Duodenal mucosa (tissue), 2 donors: ENCODE results near the gene FGD4.

Source experiments
- H3K27ac ChIP-seq: one replicate; pipeline ENCODE4 v1.7.0; 2013; ENCODE audit warnings: low read depth, low read length
- H3K27me3 ChIP-seq, 2 donors: one replicate each; pipeline ENCODE4 v1.7.0; 2013; ENCODE audit warnings: low read length in 2 of 2, control low read depth in 1 of 2; ENCODE audit not compliant: insufficient read depth in 2 of 2, control insufficient read depth in 1 of 2
- H3K36me3 ChIP-seq, 2 donors: one replicate each; pipeline ENCODE4 v1.7.0; 2013; ENCODE audit warnings: low read length in 2 of 2, control low read depth in 1 of 2; ENCODE audit not compliant: insufficient read depth in 2 of 2, control insufficient read depth in 1 of 2
- H3K4me1 ChIP-seq, 2 donors: one replicate each; pipeline ENCODE4 v1.7.0; 2013; ENCODE audit warnings: low read length in 2 of 2, control low read depth in 1 of 2; ENCODE audit not compliant: insufficient read depth in 2 of 2, control insufficient read depth in 1 of 2
- H3K4me3 ChIP-seq, 2 donors: one replicate each; pipeline ENCODE4 v1.7.0; 2013; ENCODE audit warnings: low read length in 2 of 2, low read depth in 1 of 2
- H3K9ac ChIP-seq, 2 donors: one replicate each; pipeline ENCODE4 v1.7.0; 2013; ENCODE audit warnings: low read length in 2 of 2, low read depth in 1 of 2
- H3K9me3 ChIP-seq, 2 donors: one replicate each; pipeline ENCODE4 v1.7.0; 2013; ENCODE audit warnings: low read length in 2 of 2, control low read depth in 1 of 2; ENCODE audit not compliant: control insufficient read depth in 1 of 2

Gene FGD4

DNA sequence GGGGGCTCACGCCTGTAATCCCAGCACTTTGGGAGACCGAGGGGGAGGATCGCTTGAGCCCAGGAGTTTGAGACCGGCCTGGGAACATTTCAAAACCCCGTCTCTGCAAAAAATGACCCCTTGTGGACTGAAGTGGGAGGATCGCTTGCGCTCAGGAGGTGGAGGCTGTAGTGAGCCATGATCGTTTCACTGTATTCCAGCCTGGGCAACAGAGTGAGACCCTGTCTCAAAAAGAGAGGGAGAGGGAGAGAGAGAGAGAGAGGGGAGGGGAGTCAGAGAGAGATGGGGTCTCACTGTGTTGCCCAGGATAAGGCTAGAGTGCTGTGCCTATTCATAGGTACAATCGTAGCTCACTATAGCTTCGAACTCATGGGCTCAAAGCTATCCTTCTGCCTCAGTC is 2.8 kb downstream of the FGD4 start:
- H3K9ac ChIP-seq, result no peak overlapping the region
- peaks cover 0 to 3% of the 10 kb centered on the region in 2 donors for H3K27me3 ChIP-seq
- H3K9me3 ChIP-seq, result no peaks in the 10 kb centered on the region
- H3K4me1 ChIP-seq, result peaks cover 14 to 17% of the 10 kb centered on the region in 2 donors
- no peak overlapping the region for H3K27ac ChIP-seq
- peak overlapping the region; percentile 17 to 40 for H3K4me3 ChIP-seq
- H3K36me3 ChIP-seq, result no peaks in the 10 kb centered on the region

DNA sequence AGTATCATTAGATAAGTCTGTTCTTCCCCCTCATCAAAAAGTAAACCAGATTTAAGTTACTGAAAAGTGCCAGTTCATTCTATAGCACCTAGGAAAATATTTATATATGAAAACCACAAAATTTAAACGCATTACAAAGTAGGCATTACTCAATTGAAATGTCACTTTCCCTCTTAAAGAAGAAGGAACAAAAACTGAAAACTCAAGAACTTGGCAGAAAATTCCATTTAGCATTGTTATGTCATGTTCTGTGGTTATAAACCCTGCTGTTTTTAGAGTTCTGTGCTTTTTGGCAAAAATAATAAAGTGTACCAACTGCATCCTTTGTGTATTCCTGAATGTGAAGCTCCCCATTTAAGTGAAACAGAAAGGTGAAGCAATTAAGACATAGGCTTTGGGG is 3.6 kb downstream of the FGD4 start:
- H3K27me3 ChIP-seq, result peaks cover 0 to 3% of the 10 kb centered on the region in 2 donors
- no peak overlapping the region for H3K4me3 ChIP-seq
- H3K9ac ChIP-seq, result no peak overlapping the region
- no peaks in the 10 kb centered on the region for H3K36me3 ChIP-seq
- no peak overlapping the region for H3K27ac ChIP-seq
- H3K9me3 ChIP-seq, result no peaks in the 10 kb centered on the region
- H3K4me1 ChIP-seq, result peaks cover 14 to 17% of the 10 kb centered on the region in 2 donors

GRCh38 chr12:32407795-32408194 is 8.4 kb downstream of the FGD4 start:
- H3K36me3 ChIP-seq, result peaks cover 0 to 5% of the 10 kb centered on the region in 2 donors
- H3K9me3 ChIP-seq, result no peaks in the 10 kb centered on the region
- H3K4me1 ChIP-seq, result peaks cover 0 to 9% of the 10 kb centered on the region in 2 donors
- no peaks in the 10 kb centered on the region for H3K27me3 ChIP-seq
- no peak overlapping the region for H3K27ac ChIP-seq
- no peak overlapping the region for H3K9ac ChIP-seq
- no peak overlapping the region for H3K4me3 ChIP-seq

DNA sequence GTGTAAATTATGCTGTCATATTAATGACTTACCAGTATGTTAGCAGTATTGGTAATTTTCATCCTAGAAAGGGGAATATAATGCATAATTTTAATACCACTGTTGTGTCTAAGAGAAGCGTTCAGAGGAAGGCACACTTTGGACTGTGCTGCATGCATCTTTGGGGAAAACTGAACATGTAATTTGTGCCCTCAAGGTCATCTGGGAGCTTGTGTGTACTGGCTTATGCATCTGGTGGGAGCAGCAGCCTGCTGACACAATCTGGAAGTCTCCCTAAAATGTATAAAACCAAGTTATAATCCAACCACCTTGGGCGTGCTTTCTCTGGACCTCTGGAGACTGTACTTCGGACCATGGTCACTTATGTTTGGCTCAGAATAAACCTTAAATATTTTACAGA is 14.1 kb downstream of the FGD4 start:
- Histone ChIP-seq H3K9ac (no peak overlapping the region), H3K36me3 (peaks cover 0 to 3% of the 10 kb centered on the region in 2 donors), H3K4me3 (no peak overlapping the region), H3K4me1 (peaks cover 0 to 4% of the 10 kb centered on the region in 2 donors), H3K27ac (no peak overlapping the region), H3K9me3 (no peaks in the 10 kb centered on the region), H3K27me3 (no peaks in the 10 kb centered on the region)

- Histone ChIP-seq H3K4me1 (peaks cover 5 to 8% of the 10 kb centered on the region in 2 donors), H3K27ac (no peak overlapping the region), H3K9me3 (no peaks in the 10 kb centered on the region), H3K9ac (no peak overlapping the region), H3K4me3 (no peak overlapping the region), H3K27me3 (no peaks in the 10 kb centered on the region), H3K36me3 (no peaks in the 10 kb centered on the region)
Measured at GRCh38 chr12:32418221-32418620, 18.9 kb downstream of the FGD4 start.

DNA sequence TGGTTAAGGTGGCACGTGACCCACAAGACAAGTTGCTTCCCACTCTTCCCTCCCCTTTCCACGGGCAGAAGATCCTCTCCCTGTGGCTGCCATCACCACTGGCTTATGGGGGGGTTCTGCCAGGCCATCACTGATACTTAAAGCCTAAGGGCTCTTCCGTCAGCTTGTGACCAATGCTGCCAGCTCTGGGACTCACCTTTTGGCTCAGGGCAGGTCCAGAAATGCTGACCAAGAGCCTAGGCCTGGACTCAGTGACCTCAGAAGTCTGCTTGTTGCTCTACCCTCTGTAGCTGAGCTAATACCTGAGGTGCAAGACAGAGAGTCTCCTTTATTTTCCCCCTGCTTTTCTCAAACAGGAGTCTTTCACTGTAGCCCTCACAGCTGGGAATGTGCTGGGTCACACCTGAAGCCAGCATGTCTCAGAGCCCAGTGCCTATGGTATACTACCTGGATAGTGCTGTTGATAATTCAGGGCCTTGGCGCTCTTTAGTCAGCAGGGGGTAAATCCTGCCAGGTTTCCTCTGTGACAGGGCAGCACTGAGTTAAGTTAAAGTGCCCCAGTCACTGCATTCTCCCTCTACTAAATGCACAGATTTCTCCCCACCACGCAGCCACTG is 19.7 kb downstream of the FGD4 start:
- Histone ChIP-seq H3K9ac (no peak overlapping the region), H3K27ac (no peak overlapping the region), H3K27me3 (no peaks in the 10 kb centered on the region), H3K4me3 (no peak overlapping the region), H3K36me3 (no peaks in the 10 kb centered on the region), H3K4me1 (peaks cover 5% of the 10 kb centered on the region in 2 donors), H3K9me3 (no peaks in the 10 kb centered on the region)

DNA sequence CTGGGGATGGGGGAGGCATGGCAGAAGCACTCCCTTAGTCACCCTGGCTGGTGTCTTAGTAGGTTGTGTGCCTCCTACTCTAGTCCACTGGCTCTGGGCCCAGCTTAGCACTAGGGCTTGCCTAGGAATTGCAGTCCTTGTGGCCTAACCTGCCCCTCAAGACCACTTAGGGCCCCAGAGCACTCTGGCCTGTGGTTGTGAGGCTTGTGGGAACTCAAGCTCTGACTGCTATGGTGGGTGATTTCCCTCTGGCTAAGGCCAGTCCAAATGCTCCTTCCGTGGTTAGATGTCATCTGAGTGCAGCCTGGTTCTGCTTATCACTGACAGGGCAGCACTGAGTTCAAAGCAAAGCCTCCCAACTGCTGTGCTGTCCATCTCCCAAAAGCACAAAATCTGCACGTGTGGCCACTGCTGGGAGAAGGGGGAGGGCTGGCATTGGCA is 20.2 kb downstream of the FGD4 start:
- H3K9ac ChIP-seq, result no peak overlapping the region
- H3K27ac ChIP-seq, result no peak overlapping the region
- no peaks in the 10 kb centered on the region for H3K36me3 ChIP-seq
- H3K27me3 ChIP-seq, result no peaks in the 10 kb centered on the region
- H3K4me1 ChIP-seq, result peaks cover 5% of the 10 kb centered on the region in 2 donors
- no peaks in the 10 kb centered on the region for H3K9me3 ChIP-seq
- no peak overlapping the region for H3K4me3 ChIP-seq

GRCh38 chr12:32420356-32420755 is 21.0 kb downstream of the FGD4 start:
- no peaks in the 10 kb centered on the region for H3K36me3 ChIP-seq
- no peak overlapping the region for H3K4me3 ChIP-seq
- no peak overlapping the region for H3K9ac ChIP-seq
- no peaks in the 10 kb centered on the region for H3K9me3 ChIP-seq
- no peaks in the 10 kb centered on the region for H3K27me3 ChIP-seq
- no peak overlapping the region for H3K27ac ChIP-seq
- peaks cover 5% of the 10 kb centered on the region in 2 donors for H3K4me1 ChIP-seq

DNA sequence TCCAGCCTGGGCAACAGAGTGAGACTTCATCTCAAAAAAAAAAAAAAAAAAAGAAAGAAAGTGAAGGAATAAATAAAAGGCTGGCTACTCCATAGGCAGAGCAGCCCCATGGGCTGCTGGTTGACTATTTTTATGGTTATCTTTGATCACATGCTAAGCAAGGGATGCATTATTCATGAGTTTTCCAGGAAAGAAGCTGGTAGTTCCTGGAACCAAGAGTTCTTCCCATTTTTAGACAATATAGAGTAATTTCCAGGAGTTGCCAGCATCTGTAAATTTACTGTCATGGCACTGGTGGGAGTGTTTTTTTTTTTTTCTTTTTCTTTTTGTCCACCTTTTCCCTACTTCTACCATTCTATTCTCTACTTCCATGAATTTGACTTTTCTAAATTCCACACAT is 24.2 kb downstream of the FGD4 start:
- Histone ChIP-seq H3K27ac (no peak overlapping the region), H3K4me3 (no peak overlapping the region)

GRCh38 chr12:32431025-32431424 is 31.7 kb downstream of the FGD4 start:
- Histone ChIP-seq H3K36me3 (peaks cover 0 to 7% of the 10 kb centered on the region in 2 donors), H3K4me1 (no peaks in the 10 kb centered on the region), H3K27ac (no peak overlapping the region), H3K9ac (no peak overlapping the region), H3K27me3 (no peaks in the 10 kb centered on the region), H3K4me3 (no peak overlapping the region), H3K9me3 (peaks cover 0 to 5% of the 10 kb centered on the region in 2 donors)

More for the DNA sequence above, 24.2 kb downstream of the FGD4 start:
- Histone ChIP-seq H3K27me3 (no peaks in the 10 kb centered on the region), H3K9me3 (peaks cover 0 to 5% of the 10 kb centered on the region in 2 donors), H3K9ac (no peak overlapping the region), H3K4me1 (peaks cover 4 to 5% of the 10 kb centered on the region in 2 donors), H3K36me3 (no peaks in the 10 kb centered on the region)
